ENCODE data around the gene RNU7-1.

RNU7-1 gene

GRCh38 chr12:6987956-6988553 is 44.4 kb downstream of the RNU7-1 start:
- no peak for DNase-seq (ENCODE audit: low read depth in 2 of 3, low spot score in 1 of 3)

Data from stimulated activated CD4-positive, alpha-beta T cell treated with anti-CD3 and anti-CD28 coated beads, Interleukin-12 subunit alpha, Interleukin-12 subunit beta, amount 100 ng/mL, for 48 hours (primary cell).